PFSK-1 (cell line): ENCODE measurements around the gene COPA.

Experiments used
- FOXP2 ChIP-seq: optimal IDR thresholded peaks from 2 replicates; pipeline ENCODE3; 2011; ENCODE audit warnings: borderline replicate concordance, control low read depth, inconsistent platforms; ENCODE audit not compliant: insufficient read depth; ENCODE audit errors: extremely low read length, extremely low read depth
- POLR2AphosphoS5 ChIP-seq: IDR thresholded peaks from 2 replicates; pipeline ENCODE4 v1.6.1; 2012; ENCODE audit warnings: low read depth, mild to moderate bottlenecking, control low read depth, low read length, moderate library complexity
- REST ChIP-seq, 2 experiments: IDR thresholded peaks; 2 replicates each; pipeline versions ENCODE4 v1.6.1 to v1.8.0; 2011 to 2012; ENCODE audit warnings: low read depth in 2 of 2, low read length in 2 of 2, control low read depth in 1 of 2, inconsistent platforms in 1 of 2, mild to moderate bottlenecking in 1 of 2, moderate library complexity in 1 of 2; ENCODE audit not compliant: insufficient read depth in 1 of 2
- SIN3A ChIP-seq: IDR thresholded peaks from 2 replicates; pipeline ENCODE4 v1.6.1; 2012; ENCODE audit warnings: mild to moderate bottlenecking, low read length, moderate library complexity, borderline replicate concordance; ENCODE audit not compliant: insufficient read depth
- TAF1 ChIP-seq: IDR thresholded peaks from 2 replicates; pipeline ENCODE4 v1.6.1; 2012; ENCODE audit warnings: low read length, control low read depth, borderline replicate concordance; ENCODE audit not compliant: insufficient read depth

COPA gene

GRCh38 chr1:160374306-160375110 lies 31.5 kb upstream of the COPA start:
- TF ChIP-seq TAF1 (no peak), FOXP2 (no peak), REST (IDR thresholded peaks at IDR 0.05; ENCODE audit: insufficient read depth in 1 of 2, low read depth in 2 of 2, low read length in 2 of 2) (no peak), POLR2AphosphoS5 (no peak), SIN3A (no peak)

DNA sequence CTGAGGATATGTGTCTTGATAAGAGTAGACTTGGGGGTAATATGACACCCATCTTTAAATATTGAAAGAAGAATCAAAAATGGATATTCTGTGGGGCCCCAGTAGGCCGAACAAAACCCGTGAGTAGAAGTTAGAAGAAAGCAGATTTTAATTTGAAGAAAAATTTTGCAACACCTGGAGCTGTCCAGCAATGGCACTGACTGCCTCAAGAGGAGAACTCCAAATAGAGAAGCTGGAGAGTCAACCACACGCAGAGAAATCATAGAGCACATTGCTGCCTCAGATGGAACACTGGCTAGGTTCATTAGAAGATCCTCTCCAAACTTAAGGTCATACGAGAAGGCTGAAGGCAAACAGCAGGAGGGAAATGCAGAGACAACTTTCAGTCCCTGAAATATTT lies 30.6 kb upstream of the COPA start:
- TF ChIP-seq FOXP2 (no peak), REST (IDR thresholded peaks at IDR 0.05; ENCODE audit: insufficient read depth in 1 of 2, low read depth in 2 of 2, low read length in 2 of 2) (peak; percentile 68 to 87), SIN3A (no peak), POLR2AphosphoS5 (no peak)

GRCh38 chr1:160371756-160372155 lies 28.7 kb upstream of the COPA start:
- TF ChIP-seq SIN3A (no peak), POLR2AphosphoS5 (no peak), FOXP2 (no peak), REST (IDR thresholded peaks at IDR 0.05; ENCODE audit: insufficient read depth in 1 of 2, low read depth in 2 of 2, low read length in 2 of 2) (no peak), TAF1 (no peak)

DNA sequence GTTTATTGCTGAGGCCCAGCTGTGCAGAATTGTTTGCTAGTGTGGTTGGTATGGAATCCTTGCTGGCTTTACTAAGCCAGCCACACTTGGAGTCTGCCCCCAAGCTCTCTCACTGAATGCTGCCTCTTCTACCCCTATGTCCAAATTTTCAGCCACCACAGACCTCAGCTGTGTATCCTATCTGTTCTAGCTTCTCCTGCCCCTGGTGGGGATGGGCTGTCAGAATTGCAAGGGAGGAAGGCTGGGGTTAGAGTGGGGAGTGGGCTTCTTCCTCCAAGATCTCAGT lies 28.2 kb upstream of the COPA start:
- TF ChIP-seq SIN3A (no peak), TAF1 (no peak), POLR2AphosphoS5 (no peak), REST (IDR thresholded peaks at IDR 0.05; ENCODE audit: insufficient read depth in 1 of 2, low read depth in 2 of 2, low read length in 2 of 2) (no peak), FOXP2 (no peak)

- TF ChIP-seq SIN3A (no peak), REST (IDR thresholded peaks at IDR 0.05; ENCODE audit: insufficient read depth in 1 of 2, low read depth in 2 of 2, low read length in 2 of 2) (no peak), POLR2AphosphoS5 (no peak)
Observed at GRCh38 chr1:160370561-160371345, 27.7 kb upstream of the COPA start.
